OCI-LY7 (cell line): Measurements from ENCODE around the gene GIGYF1. TPM values are rescaled to one million over a fixed set of nuclear protein-coding genes. Genes with fewer than 3 reads are reported as not detected.

Experiments
- BruUV-seq: library from RNA; stranded (reverse); fragments of 400-500 nt; replicated peaks from 2 replicates; lab custom pipeline; 2021; lab: Mats Ljungman, UMichigan
- CTCF ChIA-PET: fragments of 300-600 bp; sonication (Branson Sonifier 250); formaldehyde crosslinking; loops from one replicate; lab custom pipeline; 2022; ENCODE audit warnings: antibody characterized with exemption; ENCODE audit not compliant: unreplicated experiment; lab: Charles Lee
- POLR2A ChIA-PET: fragments of 300-600 bp; sonication (Branson Sonifier 250); formaldehyde crosslinking; loops from one replicate; lab custom pipeline; 2022; ENCODE audit warnings: antibody characterized with exemption; lab: Charles Lee
- DNase-seq: peaks from one replicate; pipeline ENCODE4 v3.0.0-alpha.2; 2015; ENCODE audit warnings: low spot score
- H2AFZ ChIP-seq: fragments of 200-600 bp; sonication (generic), shearing (Covaris generic); 2 replicates; pipeline ENCODE4 v1.6.1; 2014; ENCODE audit warnings: mild to moderate bottlenecking, antibody characterized with exemption, low read length, moderate library complexity
- H3K27ac ChIP-seq: fragments of 200-600 bp; sonication (generic); 2 replicates; pipeline ENCODE4 v1.5.1; 2014; ENCODE audit warnings: mixed run types, low read depth, mild to moderate bottlenecking, moderate library complexity, low read length, inconsistent platforms; ENCODE audit not compliant: poor library complexity, severe bottlenecking
- H3K36me3 ChIP-seq: fragments of 200-600 bp; sonication (generic); 2 replicates; pipeline ENCODE4 v1.6.1; 2014; ENCODE audit warnings: mild to moderate bottlenecking, antibody characterized with exemption, low read length, moderate library complexity, mixed read lengths; ENCODE audit not compliant: insufficient read depth
- H3K4me1 ChIP-seq: fragments of 200-600 bp; sonication (generic); 2 replicates; pipeline ENCODE4 v1.5.1; 2014; ENCODE audit warnings: mild to moderate bottlenecking, low read length; ENCODE audit not compliant: insufficient read depth, poor library complexity, severe bottlenecking
- H3K4me2 ChIP-seq: fragments of 200-600 bp; sonication (generic); 2 replicates; pipeline ENCODE4 v1.6.1; 2014; ENCODE audit warnings: mild to moderate bottlenecking, low read length
- H3K4me3 ChIP-seq: fragments of 200-600 bp; sonication (generic); 2 replicates; pipeline ENCODE4 v1.5.1; 2014; ENCODE audit warnings: mild to moderate bottlenecking, low read depth, low read length; ENCODE audit not compliant: poor library complexity, severe bottlenecking
- H3K79me2 ChIP-seq: fragments of 200-600 bp; sonication (generic); 2 replicates; pipeline ENCODE4 v1.6.1; 2016; ENCODE audit warnings: low read depth, mild to moderate bottlenecking, low read length, moderate library complexity, mixed read lengths; ENCODE audit not compliant: insufficient read depth
- H3K9me2 ChIP-seq: fragments of 200-600 bp; sonication (generic); 2 replicates; pipeline ENCODE4 v1.6.1; 2016; ENCODE audit warnings: mild to moderate bottlenecking, low read length, mixed read lengths; ENCODE audit not compliant: insufficient read depth
- H3K9me3 ChIP-seq: fragments of 200-600 bp; sonication (generic); 2 replicates; pipeline ENCODE4 v1.6.1; 2014; ENCODE audit warnings: mild to moderate bottlenecking, mixed run types, low read length, mixed read lengths
- H4K20me1 ChIP-seq: fragments of 200-600 bp; sonication (generic); 2 replicates; pipeline ENCODE4 v1.6.1; 2014; ENCODE audit warnings: mild to moderate bottlenecking, antibody characterized with exemption, low read length, moderate library complexity, mixed read lengths; ENCODE audit not compliant: insufficient read depth
- EZH2phosphoT487 ChIP-seq: fragments of 200-600 bp; sonication (generic); IDR thresholded peaks from 2 replicates; pipeline ENCODE4 v1.6.1; 2018; ENCODE audit warnings: low read depth, borderline replicate concordance, mild to moderate bottlenecking, mixed run types, antibody characterized with exemption, low read length, moderate library complexity, mixed read lengths
- intact Hi-C: fragments of 100-400 bp; cut with micrococcal nuclease; formaldehyde crosslinking; loops from one replicate; pipeline ENCODE4 v1.10.0; 2022; ENCODE audit not compliant: unreplicated experiment
- total RNA-seq, 2 experiments: library from RNA; depleted of rRNA in 1 of 2; stranded (reverse); fragments of >200 nt in 1 of 2; shearing (Covaris generic) in 1 of 2; gene quantifications; 2 replicates each; pipeline ENCODE4 v1.2.3, GENCODE V29; 2014 to 2022
- TF ChIP-seq, protein P1 (sequence below): fragments of 200-600 bp; sonication (generic); conservative IDR thresholded peaks from 2 replicates; pipeline ENCODE4 v1.5.1; 2014; ENCODE audit warnings: mild to moderate bottlenecking, antibody characterized with exemption, low read length, moderate library complexity, mixed read lengths

Gene GIGYF1
- total RNA-seq, 2 experiments from 2014 or later = 40.2 to 52.0 TPM

DNA sequence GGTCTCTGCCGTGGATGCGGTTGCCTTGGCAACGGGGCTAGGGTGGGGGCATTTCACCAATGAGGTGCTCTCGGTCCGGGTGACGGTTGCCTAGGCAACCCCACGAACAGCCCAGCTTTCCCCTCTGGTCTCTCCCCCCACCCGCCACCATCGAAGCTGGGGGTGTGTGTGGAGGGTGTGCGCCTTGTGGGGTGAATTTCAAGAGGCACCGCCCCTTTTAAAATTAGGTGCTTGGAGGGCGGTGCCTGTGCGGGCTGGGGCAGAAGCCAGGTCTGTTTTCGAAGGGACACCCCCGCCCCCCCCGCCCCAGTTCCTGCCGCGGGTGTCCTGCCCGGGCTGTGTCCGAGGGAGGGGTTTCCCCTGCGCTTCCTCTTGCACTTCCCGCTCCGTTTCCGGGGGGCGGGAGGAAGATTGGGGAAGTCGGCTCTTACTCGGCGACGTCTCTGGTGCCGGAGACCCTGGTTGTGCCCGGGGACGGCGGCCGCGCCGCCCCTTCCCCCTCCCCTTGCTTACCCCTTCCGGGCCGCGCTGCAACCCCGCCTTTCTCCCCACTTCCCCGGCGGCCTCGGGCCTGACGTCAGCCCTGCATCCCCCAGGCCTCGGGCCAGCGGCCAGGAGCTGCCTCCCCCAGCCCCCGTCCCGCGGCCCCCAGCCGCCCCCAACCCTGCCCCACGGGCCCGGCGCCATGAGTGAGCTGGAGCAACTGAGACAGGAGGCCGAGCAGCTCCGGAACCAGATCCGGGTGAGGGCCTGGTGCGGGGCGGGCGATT, 18.3 kb downstream of the GIGYF1 start:
- peak overlapping the region; percentile 80 for H3K4me2 ChIP-seq
- TF ChIP-seq, protein P1, sequence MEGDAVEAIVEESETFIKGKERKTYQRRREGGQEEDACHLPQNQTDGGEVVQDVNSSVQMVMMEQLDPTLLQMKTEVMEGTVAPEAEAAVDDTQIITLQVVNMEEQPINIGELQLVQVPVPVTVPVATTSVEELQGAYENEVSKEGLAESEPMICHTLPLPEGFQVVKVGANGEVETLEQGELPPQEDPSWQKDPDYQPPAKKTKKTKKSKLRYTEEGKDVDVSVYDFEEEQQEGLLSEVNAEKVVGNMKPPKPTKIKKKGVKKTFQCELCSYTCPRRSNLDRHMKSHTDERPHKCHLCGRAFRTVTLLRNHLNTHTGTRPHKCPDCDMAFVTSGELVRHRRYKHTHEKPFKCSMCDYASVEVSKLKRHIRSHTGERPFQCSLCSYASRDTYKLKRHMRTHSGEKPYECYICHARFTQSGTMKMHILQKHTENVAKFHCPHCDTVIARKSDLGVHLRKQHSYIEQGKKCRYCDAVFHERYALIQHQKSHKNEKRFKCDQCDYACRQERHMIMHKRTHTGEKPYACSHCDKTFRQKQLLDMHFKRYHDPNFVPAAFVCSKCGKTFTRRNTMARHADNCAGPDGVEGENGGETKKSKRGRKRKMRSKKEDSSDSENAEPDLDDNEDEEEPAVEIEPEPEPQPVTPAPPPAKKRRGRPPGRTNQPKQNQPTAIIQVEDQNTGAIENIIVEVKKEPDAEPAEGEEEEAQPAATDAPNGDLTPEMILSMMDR = no peak
- no peak for TF ChIP-seq EZH2phosphoT487
- no peak overlapping the region for H2AFZ ChIP-seq
- no TSS peak for BruUV-seq
- no peaks in the 10 kb centered on the region for H3K9me2 ChIP-seq
- DNase-seq = peak; percentile 81
- peak overlapping the region; percentile 64 for H3K27ac ChIP-seq
- ChIA-PET POLR2A (no interaction called here), CTCF (interaction anchor here (0.6 to 1.4 kb wide), 3 partner anchors 41 to 245 kb away, joined by 3 to 16 read pairs (median 3); no protein-coding TSS in a partner anchor)
- H3K4me3 ChIP-seq = peak overlapping the region; percentile 99
- 0 out of 2 replicates have a peak, but pooled peaks cover 4% of the 10 kb centered on the region for H4K20me1 ChIP-seq
- peaks cover 9% of the 10 kb centered on the region for H3K4me1 ChIP-seq
- peaks cover 8% of the 10 kb centered on the region; the same call in 1 of the 2 replicates for H3K79me2 ChIP-seq
- no peaks in the 10 kb centered on the region for H3K9me3 ChIP-seq
- intact Hi-C loops = loop anchor here (1.0 to 10.0 kb wide), 3 partner anchors 16 to 239 kb away; partner anchors contain the start of genes PPP1R35 and TSC22D4
- H3K36me3 ChIP-seq = peaks cover 45% of the 10 kb centered on the region

DNA sequence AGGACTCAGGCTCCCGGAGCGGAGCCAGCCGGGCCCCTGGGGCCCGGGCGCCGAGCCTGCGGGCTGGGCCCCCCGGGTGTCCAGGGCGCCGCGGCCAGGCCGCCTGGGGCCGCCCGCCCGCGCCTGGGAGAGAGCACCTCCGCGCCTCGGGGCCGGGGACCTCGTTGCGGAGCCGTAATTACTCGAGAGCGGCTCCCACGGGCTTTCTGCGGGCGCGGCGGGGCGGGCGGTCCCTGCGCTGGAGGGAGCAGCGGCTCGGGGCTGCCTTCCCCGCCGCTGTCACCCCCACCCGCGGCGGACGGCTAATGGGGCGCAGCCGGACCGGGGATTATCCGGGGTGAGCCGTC, 19.0 kb downstream of the GIGYF1 start:
- H3K9me2 ChIP-seq = no peaks in the 10 kb centered on the region
- peaks cover 8% of the 10 kb centered on the region; the same call in 1 of the 2 replicates for H3K79me2 ChIP-seq
- CTCF ChIA-PET = interaction anchor here (0.5 kb wide), 1 partner anchor 179 kb away, joined by 5 read pairs; no protein-coding TSS in a partner anchor
- peak overlapping the region; percentile 64 for H3K27ac ChIP-seq
- no peaks in the 10 kb centered on the region for H3K9me3 ChIP-seq
- TF ChIP-seq EZH2phosphoT487 = no peak
- TF ChIP-seq, protein P1 = no peak
- no peak for DNase-seq
- H3K4me2 ChIP-seq = peak overlapping the region; percentile 80
- H3K36me3 ChIP-seq = peaks cover 39% of the 10 kb centered on the region
- no peak overlapping the region for H2AFZ ChIP-seq
- H3K4me1 ChIP-seq = peaks cover 9% of the 10 kb centered on the region
- 0 out of 2 replicates have a peak, but pooled peaks cover 4% of the 10 kb centered on the region for H4K20me1 ChIP-seq
- intact Hi-C loops = loop anchor here (2.0 to 10.0 kb wide), 2 partner anchors 200 to 238 kb away; partner anchors contain the start of genes PPP1R35 and TSC22D4
- BruUV-seq = no TSS peak
- H3K4me3 ChIP-seq = peak overlapping the region; percentile 99
- POLR2A ChIA-PET = no interaction called here
